PFSK-1 (cell line): ENCODE results near the gene CHD5.

Source experiments
- POLR2AphosphoS5 ChIP-seq: IDR thresholded peaks from 2 replicates; pipeline ENCODE4 v1.6.1; 2012; ENCODE audit warnings: low read depth, mild to moderate bottlenecking, control low read depth, low read length, moderate library complexity
- SIN3A ChIP-seq: IDR thresholded peaks from 2 replicates; pipeline ENCODE4 v1.6.1; 2012; ENCODE audit warnings: mild to moderate bottlenecking, low read length, moderate library complexity, borderline replicate concordance; ENCODE audit not compliant: insufficient read depth

DNA sequence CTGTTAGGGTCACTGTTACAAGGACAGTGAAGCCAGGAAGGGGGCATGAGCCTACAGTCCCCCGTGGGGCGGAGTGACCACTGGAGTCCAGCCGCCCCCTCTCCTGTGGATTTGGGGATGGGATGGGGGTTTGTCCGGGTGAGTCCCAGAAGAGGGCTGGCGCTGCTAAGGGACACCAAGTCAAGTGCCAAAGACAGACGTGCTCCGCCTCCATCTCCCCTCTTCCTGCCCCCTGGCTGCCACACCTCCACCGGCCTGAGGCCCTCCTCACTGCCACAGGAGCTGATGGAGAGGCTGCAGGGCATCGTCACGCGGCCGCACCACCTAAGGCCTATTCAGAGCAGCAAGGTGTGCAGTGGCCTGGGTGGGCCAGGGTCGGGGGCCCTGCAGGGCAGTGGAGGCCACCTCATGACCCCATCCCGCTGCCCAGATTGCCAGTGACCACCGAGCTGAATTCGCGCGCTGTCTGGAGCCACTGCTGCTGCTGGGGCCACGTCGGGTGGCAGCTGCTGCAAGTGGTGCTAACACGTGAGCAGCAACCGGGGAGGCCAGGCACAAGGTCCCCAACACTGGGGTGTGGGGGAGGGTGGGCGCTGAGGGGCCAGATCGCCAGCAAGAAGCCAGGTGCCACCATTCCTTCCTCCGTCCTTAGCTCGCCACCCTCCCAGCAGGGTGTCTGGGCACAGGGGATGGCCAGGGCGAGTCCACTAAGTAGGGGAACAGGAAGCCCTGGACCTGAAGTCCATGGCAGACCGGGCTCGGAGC, 30.7 kb upstream of the CHD5 start:
- no peak for TF ChIP-seq SIN3A
- no peak for TF ChIP-seq POLR2AphosphoS5
